ENCODE measurements around the gene RNF166.

The RNF166 gene

DNA sequence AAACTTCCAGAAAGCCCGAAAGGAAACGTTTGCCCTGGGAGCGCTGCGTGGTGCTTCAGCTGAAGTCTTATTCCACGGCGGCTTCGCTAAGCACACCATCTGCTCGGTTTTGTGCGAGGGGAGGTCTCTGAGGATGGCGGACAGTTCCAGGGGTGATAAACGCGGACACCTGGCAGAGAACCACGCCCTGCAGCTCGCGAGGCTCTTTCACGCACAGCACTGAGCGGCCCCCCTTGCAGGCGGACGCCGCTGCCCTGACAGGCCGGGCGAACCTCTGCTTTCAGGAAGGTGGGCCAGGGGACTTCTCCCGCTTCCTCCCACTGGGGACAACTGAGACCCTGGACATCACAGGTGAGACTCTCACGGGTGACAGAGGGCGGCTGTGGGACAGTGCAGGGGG, 47.0 kb downstream of the RNF166 start:
- DNase-seq (no peak), ATAC-seq (ENCODE audit: insufficient read depth, low read depth) (no peak)
- Histone ChIP-seq H3K9me3 (ENCODE audit: insufficient read depth, low read length, severe bottlenecking) (no peaks in the 10 kb centered on the region), H3K4me2 (ENCODE audit: insufficient read depth, low read length) (no peak overlapping the region), H3K4me3 (ENCODE audit: low read depth in 1 of 2, low read length in 2 of 2) (no peak overlapping the region), H3K9ac (ENCODE audit: low read depth, low read length) (no peak overlapping the region), H2AFZ (ENCODE audit: low read depth, low read length) (no peak overlapping the region), H3K27ac (ENCODE audit: low read length) (no peak overlapping the region), H3K36me3 (ENCODE audit: insufficient read depth, low read length) (peaks cover 54% of the 10 kb centered on the region), H3K4me1 (ENCODE audit: insufficient read depth, low read length) (peaks cover 21% of the 10 kb centered on the region), H4K20me1 (ENCODE audit: insufficient read depth, low read length) (peaks cover 45% of the 10 kb centered on the region), H3K27me3 (ENCODE audit: insufficient read depth, low read length, poor library complexity) (no peaks in the 10 kb centered on the region), H3K79me2 (ENCODE audit: insufficient read depth, low read length) (peaks cover 59% of the 10 kb centered on the region)
- TF ChIP-seq EZH2 (IDR thresholded peaks at IDR 0.05; ENCODE audit: borderline replicate concordance, low read depth, low read length, severe bottlenecking), result no peak
- TF ChIP-seq CTCF (IDR thresholded peaks at IDR 0.05; ENCODE audit: borderline replicate concordance, extremely low read depth, low read length, poor library complexity, severe bottlenecking), result no peak

DNA sequence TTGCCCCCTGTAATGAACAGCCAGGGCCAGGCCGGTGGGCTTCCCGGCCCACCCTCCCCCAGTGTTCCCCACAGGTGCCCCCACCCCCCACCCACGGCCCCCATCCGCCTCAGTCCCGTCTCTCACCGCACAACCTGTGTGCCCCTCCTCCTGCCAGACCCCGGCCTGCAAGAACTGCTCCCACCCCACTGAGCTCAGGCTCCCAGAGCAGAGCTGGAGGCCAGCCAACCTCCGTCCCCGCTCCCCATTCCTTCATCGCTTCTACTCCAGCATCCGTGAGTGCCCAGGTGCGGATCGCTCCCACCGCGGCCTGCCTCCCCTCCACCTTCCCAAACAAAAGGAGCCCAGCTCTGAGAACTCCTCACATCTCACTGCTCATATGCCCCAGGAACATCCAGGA, 47.5 kb downstream of the RNF166 start:
- DNase-seq (no peak), ATAC-seq (ENCODE audit: insufficient read depth, low read depth) (no peak)
- H3K4me2 ChIP-seq (ENCODE audit: insufficient read depth, low read length), result no peak overlapping the region
- H4K20me1 ChIP-seq (ENCODE audit: insufficient read depth, low read length), result peaks cover 45% of the 10 kb centered on the region
- no peaks in the 10 kb centered on the region for H3K27me3 ChIP-seq (ENCODE audit: insufficient read depth, low read length, poor library complexity)
- H3K4me1 ChIP-seq (ENCODE audit: insufficient read depth, low read length), result peaks cover 17% of the 10 kb centered on the region
- H3K27ac ChIP-seq (ENCODE audit: low read length), result no peak overlapping the region
- H2AFZ ChIP-seq (ENCODE audit: low read depth, low read length), result no peak overlapping the region
- no peak overlapping the region for H3K4me3 ChIP-seq (ENCODE audit: low read depth in 1 of 2, low read length in 2 of 2)
- TF ChIP-seq CTCF (IDR thresholded peaks at IDR 0.05; ENCODE audit: borderline replicate concordance, extremely low read depth, low read length, poor library complexity, severe bottlenecking), result no peak
- no peak for TF ChIP-seq EZH2 (IDR thresholded peaks at IDR 0.05; ENCODE audit: borderline replicate concordance, low read depth, low read length, severe bottlenecking)
- H3K36me3 ChIP-seq (ENCODE audit: insufficient read depth, low read length), result peaks cover 58% of the 10 kb centered on the region
- peaks cover 55% of the 10 kb centered on the region for H3K79me2 ChIP-seq (ENCODE audit: insufficient read depth, low read length)
- no peaks in the 10 kb centered on the region for H3K9me3 ChIP-seq (ENCODE audit: insufficient read depth, low read length, severe bottlenecking)
- no peak overlapping the region for H3K9ac ChIP-seq (ENCODE audit: low read depth, low read length)

DNA sequence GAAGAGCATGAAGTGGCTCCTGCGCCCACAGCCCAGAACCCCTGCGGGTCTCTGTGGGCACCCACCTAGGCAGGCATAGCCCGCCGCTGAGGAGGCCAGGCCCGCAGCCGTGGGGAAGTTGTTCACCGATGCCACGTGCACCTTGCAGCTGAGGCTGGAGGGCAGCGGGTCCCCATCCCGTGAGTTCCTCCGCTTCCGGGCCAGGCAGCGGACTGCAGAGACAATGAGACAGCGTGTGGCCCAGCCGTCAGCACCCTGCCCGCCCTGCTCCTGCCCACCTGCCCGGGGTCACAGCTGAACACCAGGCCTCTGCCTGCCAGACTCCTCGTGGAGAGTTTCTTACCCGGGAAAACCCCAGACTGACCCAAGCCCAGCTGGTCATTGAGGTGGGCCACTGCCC, 48.8 kb downstream of the RNF166 start:
- Histone ChIP-seq H3K9me3 (ENCODE audit: insufficient read depth, low read length, severe bottlenecking) (no peaks in the 10 kb centered on the region), H3K36me3 (ENCODE audit: insufficient read depth, low read length) (peaks cover 70% of the 10 kb centered on the region), H3K79me2 (ENCODE audit: insufficient read depth, low read length) (peaks cover 48% of the 10 kb centered on the region), H4K20me1 (ENCODE audit: insufficient read depth, low read length) (peaks cover 45% of the 10 kb centered on the region), H3K27ac (ENCODE audit: low read length) (no peak overlapping the region), H3K4me1 (ENCODE audit: insufficient read depth, low read length) (peaks cover 15% of the 10 kb centered on the region), H3K9ac (ENCODE audit: low read depth, low read length) (no peak overlapping the region), H2AFZ (ENCODE audit: low read depth, low read length) (no peak overlapping the region), H3K4me3 (ENCODE audit: low read depth in 1 of 2, low read length in 2 of 2) (no peak overlapping the region), H3K27me3 (ENCODE audit: insufficient read depth, low read length, poor library complexity) (no peaks in the 10 kb centered on the region), H3K4me2 (ENCODE audit: insufficient read depth, low read length) (no peak overlapping the region)
- DNase-seq (no peak), ATAC-seq (ENCODE audit: insufficient read depth, low read depth) (no peak)
- no peak for TF ChIP-seq EZH2 (IDR thresholded peaks at IDR 0.05; ENCODE audit: borderline replicate concordance, low read depth, low read length, severe bottlenecking)

DNA sequence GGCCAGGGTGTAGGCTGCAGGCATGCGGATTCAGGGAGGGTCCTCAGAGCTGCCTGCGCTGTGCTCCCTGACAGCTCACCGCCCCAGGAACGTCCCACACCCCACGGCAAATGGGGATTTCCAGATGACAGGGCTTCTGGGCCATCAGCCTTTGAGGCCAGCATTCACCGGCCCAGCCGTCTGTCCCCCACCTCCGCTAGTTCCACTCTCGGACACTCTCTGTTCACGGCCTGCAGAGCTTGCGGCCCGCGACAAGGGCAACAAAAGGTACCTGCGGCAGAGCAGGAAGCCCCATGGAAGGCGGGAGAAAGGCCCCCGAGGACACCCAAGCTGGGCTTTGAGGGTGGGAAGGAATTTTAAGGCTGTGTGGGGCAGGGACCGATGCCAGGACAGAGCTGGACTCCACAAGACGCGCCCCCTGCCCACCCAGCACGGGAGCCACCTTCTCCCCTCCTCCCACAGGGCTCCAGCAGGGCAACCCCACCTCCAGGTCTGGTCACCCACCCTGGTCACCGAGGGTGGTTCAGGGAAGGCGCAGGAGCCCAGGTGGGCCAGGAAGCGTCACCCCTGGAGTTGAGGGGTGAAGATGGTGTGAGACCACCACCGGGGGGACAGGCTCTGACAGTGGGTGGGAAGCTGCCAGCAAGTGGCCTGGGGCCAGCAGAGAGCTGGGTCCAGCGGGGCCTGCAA, 49.8 kb downstream of the RNF166 start:
- Histone ChIP-seq H3K4me3 (ENCODE audit: low read depth in 1 of 2, low read length in 2 of 2) (no peak overlapping the region), H3K27ac (ENCODE audit: low read length) (no peak overlapping the region), H3K4me1 (ENCODE audit: insufficient read depth, low read length) (peaks cover 11% of the 10 kb centered on the region), H3K36me3 (ENCODE audit: insufficient read depth, low read length) (peaks cover 79% of the 10 kb centered on the region), H3K9ac (ENCODE audit: low read depth, low read length) (no peak overlapping the region), H3K27me3 (ENCODE audit: insufficient read depth, low read length, poor library complexity) (no peaks in the 10 kb centered on the region), H3K4me2 (ENCODE audit: insufficient read depth, low read length) (no peak overlapping the region), H2AFZ (ENCODE audit: low read depth, low read length) (no peak overlapping the region), H4K20me1 (ENCODE audit: insufficient read depth, low read length) (peaks cover 46% of the 10 kb centered on the region), H3K79me2 (ENCODE audit: insufficient read depth, low read length) (peaks cover 39% of the 10 kb centered on the region), H3K9me3 (ENCODE audit: insufficient read depth, low read length, severe bottlenecking) (no peaks in the 10 kb centered on the region)
- DNase-seq, result no peak
- no peak for ATAC-seq (ENCODE audit: insufficient read depth, low read depth)
- TF ChIP-seq CTCF (IDR thresholded peaks at IDR 0.05; ENCODE audit: borderline replicate concordance, extremely low read depth, low read length, poor library complexity, severe bottlenecking), result no peak
- no peak for TF ChIP-seq EZH2 (IDR thresholded peaks at IDR 0.05; ENCODE audit: borderline replicate concordance, low read depth, low read length, severe bottlenecking)

All from DND-41 (cell line).